ENCODE data around the gene SUN2. TPM values are rescaled to one million over a fixed set of nuclear protein-coding genes. Genes with fewer than 3 reads are reported as not detected.

SUN2 gene
- total RNA-seq, 6 experiments from 2014 or later, result 104 to 174 (median 144) TPM

- H3K9me3 ChIP-seq, result no peaks in the 10 kb centered on the region
- no peaks in the 10 kb centered on the region for H3K27me3 ChIP-seq
- intact Hi-C loops (cut with DNase I), result no loop called here
- H3K4me1 ChIP-seq, result no peaks in the 10 kb centered on the region
- TF ChIP-seq POLR2A (IDR thresholded peaks at IDR 0.05) (no peak), CTCF (IDR thresholded peaks at IDR 0.05) (no peak)
- DNase-seq, result no peak
- peaks cover 0 to 29% (median 1%) of the 10 kb centered on the region in 4 donors for H3K36me3 ChIP-seq
- ATAC-seq, result no peak
- WGBS (ENCODE audit: insufficient coverage, low coverage, low lambda C conversion rate, missing lambda C conversion rate), result 95% methylated on average over 4 of the region's 15 CpGs
- H3K27ac ChIP-seq, result no peak overlapping the region
- no peak overlapping the region for H3K4me3 ChIP-seq
Observed at GRCh38 chr22:38715852-38716251, 39.9 kb downstream of the SUN2 start.

- DNase-seq, result no peak
- no peaks in the 10 kb centered on the region for H3K4me1 ChIP-seq
Observed at GRCh38 chr22:38715176-38715764, 40.5 kb downstream of the SUN2 start.

GRCh38 chr22:38713921-38714320 lies 41.9 kb downstream of the SUN2 start:
- no peaks in the 10 kb centered on the region for H3K27me3 ChIP-seq
- H3K4me1 ChIP-seq, result no peaks in the 10 kb centered on the region
- 89% methylated on average over 3 of the region's 8 CpGs for WGBS (ENCODE audit: insufficient coverage, low coverage, low lambda C conversion rate, missing lambda C conversion rate)
- intact Hi-C loops (cut with DNase I), result no loop called here
- ATAC-seq (no peak), DNase-seq (no peak)
- H3K4me3 ChIP-seq, result no peak overlapping the region
- H3K27ac ChIP-seq, result no peak overlapping the region
- no peaks in the 10 kb centered on the region for H3K9me3 ChIP-seq
- TF ChIP-seq CTCF (IDR thresholded peaks at IDR 0.05), result no peak
- TF ChIP-seq POLR2A (IDR thresholded peaks at IDR 0.05), result no peak
- peaks cover 0 to 29% (median 1%) of the 10 kb centered on the region in 4 donors for H3K36me3 ChIP-seq

More at GRCh38 chr22:38715176-38715764, 40.5 kb downstream of the SUN2 start:
- H3K27ac ChIP-seq, result no peak overlapping the region
- peak; percentile 16 to 56 (median 42) for ATAC-seq
- TF ChIP-seq CTCF (IDR thresholded peaks at IDR 0.05) (no peak), POLR2A (IDR thresholded peaks at IDR 0.05) (no peak)
- H3K27me3 ChIP-seq, result no peaks in the 10 kb centered on the region
- WGBS (ENCODE audit: insufficient coverage, low coverage, low lambda C conversion rate, missing lambda C conversion rate), result 82% methylated on average over 9 of the region's 9 CpGs
- H3K36me3 ChIP-seq, result peaks cover 0 to 26% (median 1%) of the 10 kb centered on the region in 4 donors
- H3K9me3 ChIP-seq, result no peaks in the 10 kb centered on the region
- no peak overlapping the region for H3K4me3 ChIP-seq
- intact Hi-C loops (cut with DNase I), result no loop called here

- ATAC-seq, result no peak
- Histone ChIP-seq H3K27me3 (no peaks in the 10 kb centered on the region), H3K4me1 (peaks cover 0 to 5% (median 2%) of the 10 kb centered on the region in 4 donors), H3K9me3 (no peaks in the 10 kb centered on the region), H3K27ac (no peak overlapping the region), H3K4me3 (no peak overlapping the region), H3K36me3 (peaks cover 0 to 21% (median 1%) of the 10 kb centered on the region in 4 donors)
- no peak for DNase-seq
- TF ChIP-seq CTCF (IDR thresholded peaks at IDR 0.05) (no peak), POLR2A (IDR thresholded peaks at IDR 0.05) (no peak)
- intact Hi-C loops (cut with DNase I), result no loop called here
- 81% methylated on average over 11 of the region's 11 CpGs for WGBS (ENCODE audit: insufficient coverage, low coverage, low lambda C conversion rate, missing lambda C conversion rate)
Observed at GRCh38 chr22:38712486-38713207, 43.2 kb downstream of the SUN2 start.

Measured in right lobe of liver (tissue), 6 donors.